Activated naive CD8-positive, alpha-beta T cell treated with anti-CD3 and anti-CD28 coated beads for 36 hours (primary cell): Measurements from ENCODE around the gene HORMAD2. TPM values are rescaled to one million over a fixed set of nuclear protein-coding genes. Genes with fewer than 3 reads are reported as not detected.
"Not testable (repeated sequence)": the region's sequence is repeated elsewhere in the genome, so short reads cannot be mapped to it uniquely, and the experiment has no call there.

ENCODE experiments used
- DNase-seq: peaks from one replicate; pipeline ENCODE4 v3.0.0; 2021
- H3K27ac Mint-ChIP-seq: one replicate; pipeline ENCODE4 v1.8.0; 2022; ENCODE audit warnings: mild to moderate bottlenecking, moderate library complexity, mixed read lengths
- H3K27me3 Mint-ChIP-seq: one replicate; pipeline ENCODE4 v1.8.0; 2022; ENCODE audit warnings: mild to moderate bottlenecking, mixed read lengths
- H3K36me3 Mint-ChIP-seq: one replicate; pipeline ENCODE4 v1.8.0; 2021; ENCODE audit warnings: mild to moderate bottlenecking, mixed read lengths
- H3K4me1 Mint-ChIP-seq: one replicate; pipeline ENCODE4 v1.8.0; 2021; ENCODE audit warnings: mixed read lengths
- H3K4me3 Mint-ChIP-seq: one replicate; pipeline ENCODE4 v1.8.0; 2022; ENCODE audit warnings: mild to moderate bottlenecking, moderate library complexity, mixed read lengths
- H3K9me3 Mint-ChIP-seq: one replicate; pipeline ENCODE4 v1.8.0; 2022; ENCODE audit warnings: mixed read lengths
- total RNA-seq, 2 experiments: library from RNA; stranded (reverse); gene quantifications; one replicate each; pipeline ENCODE4 v1.2.3, GENCODE V29; 2021

Gene HORMAD2
- total RNA-seq, 2 experiments from 2014 or later, result not detected

DNA sequence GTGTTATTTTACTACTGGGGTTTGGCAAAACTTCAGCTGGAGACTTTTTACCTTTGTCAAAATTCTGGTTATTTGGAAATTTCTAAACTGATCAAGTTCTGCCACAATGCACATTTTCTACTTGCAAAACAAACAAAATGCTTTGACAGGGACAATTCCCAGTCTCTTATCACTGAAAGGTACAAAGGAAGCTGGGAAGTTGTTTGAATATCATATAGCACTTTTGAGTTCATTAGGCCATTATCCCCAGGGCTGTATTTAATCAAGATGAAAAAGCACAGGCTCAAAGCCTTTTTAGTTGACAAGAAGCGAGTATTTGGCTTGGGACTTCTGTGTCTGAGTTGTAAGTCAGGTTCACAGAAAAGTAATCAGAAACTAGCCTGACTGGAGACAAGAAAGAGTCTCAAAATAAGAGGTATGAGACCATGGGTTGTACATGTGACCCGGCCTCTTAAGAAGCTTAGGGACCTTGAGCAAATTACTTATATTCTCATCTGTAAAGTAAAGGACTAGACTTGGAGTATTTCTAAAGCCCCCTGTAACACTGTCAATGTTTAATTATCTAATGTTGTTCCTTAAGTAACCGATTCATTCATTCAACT lies 2.9 kb upstream of the HORMAD2 start:
- Mint-ChIP-seq H3K27me3 (peaks cover 55% of the 10 kb centered on the region), H3K27ac (no peak overlapping the region), H3K4me3 (no peak overlapping the region), H3K9me3 (no peaks in the 10 kb centered on the region), H3K4me1 (peaks cover 19% of the 10 kb centered on the region), H3K36me3 (no peaks in the 10 kb centered on the region)
- no peak for DNase-seq

GRCh38 chr22:30078320-30079311 lies 1.6 kb upstream of the HORMAD2 start:
- peak overlapping the region; percentile 78 for H3K27ac Mint-ChIP-seq
- DNase-seq, result no peak
- no peaks in the 10 kb centered on the region for H3K9me3 Mint-ChIP-seq
- H3K4me1 Mint-ChIP-seq, result peaks cover 19% of the 10 kb centered on the region
- H3K4me3 Mint-ChIP-seq, result peak overlapping the region; percentile 56
- no peaks in the 10 kb centered on the region for H3K36me3 Mint-ChIP-seq
- peaks cover 55% of the 10 kb centered on the region for H3K27me3 Mint-ChIP-seq

DNA sequence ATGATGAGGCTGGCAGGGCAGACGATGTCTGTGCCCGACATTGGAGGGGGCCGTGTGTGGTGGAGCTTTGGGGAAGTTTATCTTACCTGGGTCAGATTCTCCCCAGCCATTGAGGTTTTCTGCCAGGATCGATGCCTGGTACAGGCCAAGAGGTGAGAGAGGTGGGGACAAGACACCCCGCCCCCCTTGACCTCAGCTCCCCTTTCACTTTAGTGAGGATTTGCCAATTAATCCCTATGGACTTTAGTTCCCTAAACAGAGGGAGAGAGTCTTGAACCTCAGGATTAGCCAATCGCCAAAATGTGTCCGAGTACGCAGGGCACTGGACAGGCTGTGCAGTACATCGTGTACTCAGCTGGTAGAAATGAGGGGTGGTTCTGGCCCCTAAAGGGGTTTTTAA lies 541 bp downstream of the HORMAD2 start:
- peaks cover 19% of the 10 kb centered on the region for H3K4me1 Mint-ChIP-seq
- DNase-seq, result no peak
- H3K36me3 Mint-ChIP-seq, result no peaks in the 10 kb centered on the region
- no peaks in the 10 kb centered on the region for H3K9me3 Mint-ChIP-seq
- H3K27me3 Mint-ChIP-seq, result peaks cover 47% of the 10 kb centered on the region
- no peak overlapping the region for H3K4me3 Mint-ChIP-seq
- H3K27ac Mint-ChIP-seq, result no peak overlapping the region

GRCh38 chr22:30086496-30086895 lies 6.2 kb downstream of the HORMAD2 start:
- no peak overlapping the region for H3K27ac Mint-ChIP-seq
- no peak overlapping the region for H3K4me3 Mint-ChIP-seq
- no peaks in the 10 kb centered on the region for H3K36me3 Mint-ChIP-seq
- H3K27me3 Mint-ChIP-seq, result peaks cover 12% of the 10 kb centered on the region
- no peak for DNase-seq
- H3K9me3 Mint-ChIP-seq, result no peaks in the 10 kb centered on the region
- peaks cover 5% of the 10 kb centered on the region for H3K4me1 Mint-ChIP-seq

GRCh38 chr22:30087037-30087436 lies 6.8 kb downstream of the HORMAD2 start:
- DNase-seq, H3K4me3 Mint-ChIP-seq, H3K4me1 Mint-ChIP-seq, H3K36me3 Mint-ChIP-seq, H3K9me3 Mint-ChIP-seq, H3K27ac Mint-ChIP-seq: not testable (repeated sequence)
- peaks cover 13% of the 10 kb centered on the region for H3K27me3 Mint-ChIP-seq

GRCh38 chr22:30087611-30088010 lies 7.3 kb downstream of the HORMAD2 start:
- H3K9me3 Mint-ChIP-seq, result no peaks in the 10 kb centered on the region
- H3K4me3 Mint-ChIP-seq, result no peak overlapping the region
- H3K36me3 Mint-ChIP-seq, result no peaks in the 10 kb centered on the region
- peaks cover 5% of the 10 kb centered on the region for H3K4me1 Mint-ChIP-seq
- DNase-seq, result no peak
- H3K27me3 Mint-ChIP-seq, result peaks cover 19% of the 10 kb centered on the region
- H3K27ac Mint-ChIP-seq, result no peak overlapping the region

DNA sequence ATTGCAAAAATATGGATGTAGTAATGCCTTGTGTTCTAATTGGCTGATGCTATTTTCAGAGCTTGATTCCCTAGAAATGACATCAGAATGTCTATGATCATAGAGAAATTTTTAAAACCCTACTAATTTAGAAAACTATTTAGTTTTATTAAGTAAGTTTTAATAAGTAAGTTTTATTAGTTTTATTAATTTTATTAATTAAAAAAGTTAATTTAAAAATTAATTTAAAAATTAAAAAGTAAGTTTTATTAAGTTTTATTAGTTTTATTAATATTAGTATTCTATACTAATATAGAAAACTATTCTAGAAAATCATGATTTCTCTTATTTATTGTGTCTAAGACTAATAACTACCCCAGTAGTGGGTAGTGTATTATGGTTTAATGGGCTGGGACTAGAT lies 8.2 kb downstream of the HORMAD2 start:
- DNase-seq, result no peak

DNA sequence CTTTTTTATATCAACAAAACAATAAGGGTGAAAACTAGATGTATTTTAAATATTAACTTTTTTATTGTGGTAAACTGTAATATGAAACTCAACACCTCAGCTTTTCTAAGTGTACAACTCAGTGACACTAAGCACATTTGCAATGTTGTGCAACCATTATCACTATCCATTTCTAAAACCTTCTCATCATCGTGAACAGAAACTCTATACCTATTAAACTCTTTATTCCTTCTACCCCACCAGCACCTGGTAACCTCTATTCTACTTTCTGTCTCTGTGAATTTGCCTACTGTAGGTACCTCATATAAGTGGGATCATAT lies 9.4 kb downstream of the HORMAD2 start:
- Mint-ChIP-seq H3K4me3 (no peak overlapping the region), H3K27ac (no peak overlapping the region), H3K9me3 (no peaks in the 10 kb centered on the region), H3K4me1 (peaks cover 5% of the 10 kb centered on the region), H3K27me3 (peaks cover 29% of the 10 kb centered on the region), H3K36me3 (no peaks in the 10 kb centered on the region)
- no peak for DNase-seq

More for the DNA sequence above, 8.2 kb downstream of the HORMAD2 start:
- Mint-ChIP-seq H3K27me3 (peaks cover 25% of the 10 kb centered on the region), H3K4me1 (peaks cover 5% of the 10 kb centered on the region), H3K27ac (no peak overlapping the region), H3K4me3 (no peak overlapping the region), H3K36me3 (no peaks in the 10 kb centered on the region), H3K9me3 (no peaks in the 10 kb centered on the region)

- Mint-ChIP-seq H3K27ac (no peak overlapping the region), H3K4me3 (no peak overlapping the region), H3K27me3 (peaks cover 29% of the 10 kb centered on the region), H3K9me3 (peaks cover 3% of the 10 kb centered on the region), H3K36me3 (peaks cover 3% of the 10 kb centered on the region), H3K4me1 (no peaks in the 10 kb centered on the region)
- no peak for DNase-seq
Observed at GRCh38 chr22:30092686-30093085, 12.4 kb downstream of the HORMAD2 start.

DNA sequence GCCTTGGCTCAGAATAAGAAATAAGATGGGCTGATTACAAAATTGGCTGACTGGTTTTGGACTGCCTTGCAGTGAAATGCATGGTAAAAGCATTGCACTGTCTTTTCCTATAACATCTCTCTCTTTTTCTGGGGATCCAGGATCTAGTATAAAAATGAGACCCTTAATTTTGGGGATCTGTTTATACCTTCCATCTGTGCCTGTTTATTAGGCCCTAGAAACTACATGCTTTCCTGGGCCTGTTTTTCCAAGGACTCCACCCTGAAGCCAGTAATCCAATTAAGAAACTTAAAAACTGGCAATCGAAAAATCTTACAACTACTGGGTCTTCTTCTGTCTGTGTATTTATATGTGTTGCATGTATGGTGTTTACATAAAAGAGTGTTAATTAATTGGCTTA lies 14.5 kb downstream of the HORMAD2 start:
- Mint-ChIP-seq H3K4me1 (no peaks in the 10 kb centered on the region), H3K4me3 (no peak overlapping the region), H3K27ac (no peak overlapping the region), H3K27me3 (peaks cover 29% of the 10 kb centered on the region), H3K36me3 (peaks cover 3% of the 10 kb centered on the region), H3K9me3 (peaks cover 3% of the 10 kb centered on the region)
- no peak for DNase-seq

- Mint-ChIP-seq H3K4me3 (no peak overlapping the region), H3K36me3 (peaks cover 3% of the 10 kb centered on the region), H3K9me3 (peaks cover 3% of the 10 kb centered on the region), H3K27me3 (peaks cover 8% of the 10 kb centered on the region), H3K27ac (no peak overlapping the region), H3K4me1 (peaks cover 9% of the 10 kb centered on the region)
- no peak for DNase-seq
Observed at GRCh38 chr22:30097861-30098260, 17.6 kb downstream of the HORMAD2 start.

DNA sequence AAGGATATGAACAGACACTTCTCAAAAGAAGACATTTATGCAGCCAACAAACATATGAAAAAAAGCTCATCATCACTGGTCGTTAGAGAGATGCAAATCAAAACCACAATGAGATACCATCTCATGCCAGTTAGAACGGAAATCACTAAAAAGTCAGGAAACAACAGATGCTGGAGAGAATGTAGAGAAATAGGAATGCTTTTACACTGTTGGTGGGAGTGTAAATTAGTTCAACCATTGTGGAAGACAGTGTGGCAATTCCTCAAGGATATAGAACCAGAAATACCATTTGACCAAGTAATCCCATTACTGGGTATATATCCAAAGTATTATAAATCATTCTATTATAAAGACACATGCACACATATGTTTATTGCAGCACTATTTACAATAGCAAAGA lies 20.5 kb downstream of the HORMAD2 start:
- not testable (repeated sequence) for H3K36me3 Mint-ChIP-seq, H3K4me3 Mint-ChIP-seq, DNase-seq, H3K27ac Mint-ChIP-seq, H3K9me3 Mint-ChIP-seq, H3K27me3 Mint-ChIP-seq
- H3K4me1 Mint-ChIP-seq, result peaks cover 25% of the 10 kb centered on the region

GRCh38 chr22:30104501-30105156 lies 24.4 kb downstream of the HORMAD2 start:
- peaks cover 5% of the 10 kb centered on the region for H3K27me3 Mint-ChIP-seq
- peaks cover 31% of the 10 kb centered on the region for H3K4me1 Mint-ChIP-seq
- H3K4me3 Mint-ChIP-seq, result no peak overlapping the region
- no peaks in the 10 kb centered on the region for H3K36me3 Mint-ChIP-seq
- H3K27ac Mint-ChIP-seq, result peak overlapping the region; percentile 50
- DNase-seq, result no peak
- no peaks in the 10 kb centered on the region for H3K9me3 Mint-ChIP-seq

DNA sequence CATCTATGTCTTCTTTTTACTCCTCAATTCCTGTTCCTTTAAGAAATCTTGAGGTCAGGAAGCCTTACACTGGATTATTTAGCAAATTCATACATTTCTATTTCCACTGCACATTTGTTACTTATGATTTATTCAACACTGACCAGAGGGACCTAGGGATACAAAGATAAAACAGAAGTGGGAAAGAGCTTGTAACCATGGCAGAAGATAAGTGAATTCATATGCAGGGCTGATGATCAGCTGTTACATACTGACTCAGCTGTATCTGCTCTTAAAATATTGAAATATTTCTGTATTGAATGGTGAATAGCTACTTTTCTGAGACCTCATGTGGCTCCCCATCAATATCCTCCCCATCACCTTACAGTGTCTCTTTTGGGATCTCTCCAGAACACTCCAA lies 25.2 kb downstream of the HORMAD2 start:
- Mint-ChIP-seq H3K27me3 (peaks cover 5% of the 10 kb centered on the region), H3K4me3 (no peak overlapping the region), H3K9me3 (no peaks in the 10 kb centered on the region), H3K36me3 (no peaks in the 10 kb centered on the region), H3K4me1 (peaks cover 27% of the 10 kb centered on the region), H3K27ac (peak overlapping the region; percentile 50)
- DNase-seq, result no peak

GRCh38 chr22:30113494-30113893 lies 33.2 kb downstream of the HORMAD2 start:
- Mint-ChIP-seq H3K4me1 (peaks cover 13% of the 10 kb centered on the region), H3K27ac (no peak overlapping the region), H3K27me3 (peaks cover 1% of the 10 kb centered on the region), H3K36me3 (no peaks in the 10 kb centered on the region), H3K4me3 (no peak overlapping the region), H3K9me3 (no peaks in the 10 kb centered on the region)
- no peak for DNase-seq
